Sigmoid colon (tissue), 4 donors: ENCODE results near the gene IPCEF1.

Experiments
- POLR2A ChIP-seq, 2 donors: fragments of 450-650 bp; IDR thresholded peaks; one replicate each; pipeline ENCODE4 v1.6.1; 2016; ENCODE audit warnings: antibody characterized with exemption in 2 of 2, mild to moderate bottlenecking in 2 of 2, moderate library complexity in 2 of 2
- POLR2AphosphoS5 ChIP-seq, 4 donors: sonication (generic); formaldehyde crosslinking; IDR thresholded peaks; one replicate each; pipeline ENCODE4 v1.6.1; 2017; ENCODE audit warnings: antibody characterized with exemption in 4 of 4
- TF ChIP-seq, protein P1 (sequence below), 4 experiments: fragments of 450-650 bp in 3 of 4; fragments of 200-600 bp in 1 of 4; IDR thresholded peaks; one replicate each; pipeline ENCODE4 v1.5.1; 2016 to 2019; ENCODE audit warnings: antibody characterized with exemption in 4 of 4, mild to moderate bottlenecking in 3 of 4, moderate library complexity in 2 of 4

DNA sequence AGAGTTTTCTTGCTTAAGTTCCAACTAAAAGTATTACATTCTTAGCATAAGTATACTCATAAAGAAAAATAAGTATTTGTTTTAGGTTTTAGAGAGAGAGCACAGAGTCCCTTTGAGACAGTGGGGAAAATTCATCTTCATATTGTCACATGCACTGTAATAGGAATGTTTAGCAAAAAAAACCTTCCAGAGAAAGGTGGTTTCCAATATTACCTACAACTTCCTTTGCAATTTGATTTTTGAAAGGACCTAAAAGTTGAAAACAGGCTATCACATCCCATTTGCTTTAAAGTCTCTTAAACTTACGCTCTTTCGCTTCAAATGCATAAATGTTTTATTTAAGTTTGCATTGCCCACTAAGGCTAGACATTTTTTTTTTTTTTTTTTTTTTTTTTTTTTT is 231.2 kb downstream of the IPCEF1 start:
- TF ChIP-seq, protein P1, sequence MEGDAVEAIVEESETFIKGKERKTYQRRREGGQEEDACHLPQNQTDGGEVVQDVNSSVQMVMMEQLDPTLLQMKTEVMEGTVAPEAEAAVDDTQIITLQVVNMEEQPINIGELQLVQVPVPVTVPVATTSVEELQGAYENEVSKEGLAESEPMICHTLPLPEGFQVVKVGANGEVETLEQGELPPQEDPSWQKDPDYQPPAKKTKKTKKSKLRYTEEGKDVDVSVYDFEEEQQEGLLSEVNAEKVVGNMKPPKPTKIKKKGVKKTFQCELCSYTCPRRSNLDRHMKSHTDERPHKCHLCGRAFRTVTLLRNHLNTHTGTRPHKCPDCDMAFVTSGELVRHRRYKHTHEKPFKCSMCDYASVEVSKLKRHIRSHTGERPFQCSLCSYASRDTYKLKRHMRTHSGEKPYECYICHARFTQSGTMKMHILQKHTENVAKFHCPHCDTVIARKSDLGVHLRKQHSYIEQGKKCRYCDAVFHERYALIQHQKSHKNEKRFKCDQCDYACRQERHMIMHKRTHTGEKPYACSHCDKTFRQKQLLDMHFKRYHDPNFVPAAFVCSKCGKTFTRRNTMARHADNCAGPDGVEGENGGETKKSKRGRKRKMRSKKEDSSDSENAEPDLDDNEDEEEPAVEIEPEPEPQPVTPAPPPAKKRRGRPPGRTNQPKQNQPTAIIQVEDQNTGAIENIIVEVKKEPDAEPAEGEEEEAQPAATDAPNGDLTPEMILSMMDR (IDR thresholded peaks at IDR 0.05): no peak
- TF ChIP-seq POLR2A (IDR thresholded peaks at IDR 0.05) (no peak), POLR2AphosphoS5 (IDR thresholded peaks at IDR 0.05) (no peak)
